Karpas-422 (cell line): Measurements from ENCODE around the gene PACS2. TPM values are rescaled to one million over a fixed set of nuclear protein-coding genes. Genes with fewer than 3 reads are reported as not detected.

Source experiments
- DNase-seq: peaks from one replicate; pipeline ENCODE4 v3.0.0-alpha.2; 2015
- H2AFZ ChIP-seq: fragments of 200-600 bp; sonication (generic); 2 replicates; pipeline ENCODE4 v1.6.1; 2014; ENCODE audit warnings: antibody characterized with exemption, low read length, mixed read lengths
- H3K27ac ChIP-seq: fragments of 200-600 bp; sonication (generic); 2 replicates; pipeline ENCODE4 v1.5.1; 2014; ENCODE audit warnings: mild to moderate bottlenecking, low read length, moderate library complexity
- H3K27me3 ChIP-seq: fragments of 200-600 bp; sonication (generic); 2 replicates; pipeline ENCODE4 v1.6.1; 2014; ENCODE audit warnings: low read length, mixed read lengths
- H3K36me3 ChIP-seq: fragments of 200-600 bp; sonication (generic); 2 replicates; pipeline ENCODE4 v1.6.1; 2014; ENCODE audit warnings: low read length, mixed read lengths; ENCODE audit not compliant: insufficient read depth
- H3K4me1 ChIP-seq: fragments of 200-600 bp; sonication (generic); 2 replicates; pipeline ENCODE4 v1.6.1; 2014; ENCODE audit warnings: mild to moderate bottlenecking, low read length, mixed read lengths
- H3K4me2 ChIP-seq: fragments of 200-600 bp; sonication (generic); 2 replicates; pipeline ENCODE4 v1.6.1; 2014; ENCODE audit warnings: low read length, low read depth, mild to moderate bottlenecking; ENCODE audit not compliant: poor library complexity, severe bottlenecking
- H3K4me3 ChIP-seq: fragments of 200-600 bp; sonication (generic); 2 replicates; pipeline ENCODE4 v1.5.1; 2014; ENCODE audit warnings: mild to moderate bottlenecking, antibody characterized with exemption, low read length, mixed read lengths
- H3K79me2 ChIP-seq: fragments of 200-600 bp; sonication (generic); 2 replicates; pipeline ENCODE4 v1.6.1; 2014; ENCODE audit warnings: mild to moderate bottlenecking, low read length, mixed read lengths
- H3K9ac ChIP-seq: fragments of 200-600 bp; sonication (generic); 2 replicates; pipeline ENCODE4 v1.6.0; 2014; ENCODE audit warnings: low read length
- H3K9me2 ChIP-seq: fragments of 200-600 bp; sonication (generic), shearing (Covaris generic); replicated peaks from 2 replicates; pipeline ENCODE4 v1.6.0; 2014; ENCODE audit warnings: mild to moderate bottlenecking, low read length, moderate library complexity; ENCODE audit not compliant: insufficient read depth
- H3K9me3 ChIP-seq: fragments of 300-700, 200-600 bp; sonication (generic); 2 replicates; pipeline ENCODE4 v1.6.1; 2014; ENCODE audit warnings: low read length, mixed read lengths
- H4K20me1 ChIP-seq: fragments of 200-600 bp; sonication (generic); 2 replicates; pipeline ENCODE4 v1.6.1; 2014; ENCODE audit warnings: mild to moderate bottlenecking, antibody characterized with exemption, low read length, low read depth; ENCODE audit not compliant: insufficient read depth
- total RNA-seq: library from RNA; depleted of rRNA; stranded (reverse); fragments of >200 nt; shearing (Covaris generic); gene quantifications from 2 replicates; pipeline ENCODE4 v1.2.3, GENCODE V29; 2014; ENCODE audit warnings: low replicate concordance

Gene PACS2
- total RNA-seq, 1 experiment from 2014 or later, result 32.4 TPM

GRCh38 chr14:105440992-105441391, 126.4 kb downstream of the PACS2 start:
- Histone ChIP-seq H4K20me1 (peaks cover 55% of the 10 kb centered on the region), H3K9me3 (no peaks in the 10 kb centered on the region), H3K79me2 (peaks cover 42% of the 10 kb centered on the region), H3K4me2 (no peak overlapping the region), H3K36me3 (peaks cover 12% of the 10 kb centered on the region), H3K9ac (no peak overlapping the region), H3K4me3 (no peak overlapping the region), H3K9me2 (no peaks in the 10 kb centered on the region), H3K27ac (no peak overlapping the region), H2AFZ (no peak overlapping the region), H3K4me1 (no peaks in the 10 kb centered on the region), H3K27me3 (no peaks in the 10 kb centered on the region)
- no peak for DNase-seq

- Histone ChIP-seq H3K4me3 (no peak overlapping the region), H3K27ac (no peak overlapping the region), H3K9ac (no peak overlapping the region), H3K9me2 (no peaks in the 10 kb centered on the region), H3K36me3 (peaks cover 7% of the 10 kb centered on the region), H2AFZ (no peak overlapping the region), H3K9me3 (no peaks in the 10 kb centered on the region), H3K79me2 (peaks cover 31% of the 10 kb centered on the region), H3K27me3 (no peaks in the 10 kb centered on the region), H3K4me1 (no peaks in the 10 kb centered on the region), H3K4me2 (no peak overlapping the region), H4K20me1 (peaks cover 49% of the 10 kb centered on the region)
- no peak for DNase-seq
Observed at GRCh38 chr14:105442125-105442524, 127.6 kb downstream of the PACS2 start.

GRCh38 chr14:105442834-105443233, 128.3 kb downstream of the PACS2 start:
- Histone ChIP-seq H3K4me1 (no peaks in the 10 kb centered on the region), H4K20me1 (peaks cover 44% of the 10 kb centered on the region), H3K27ac (no peak overlapping the region), H3K36me3 (peaks cover 7% of the 10 kb centered on the region), H3K9me2 (no peaks in the 10 kb centered on the region), H2AFZ (no peak overlapping the region), H3K4me2 (no peak overlapping the region), H3K9ac (no peak overlapping the region), H3K79me2 (peaks cover 24% of the 10 kb centered on the region), H3K9me3 (no peaks in the 10 kb centered on the region), H3K27me3 (no peaks in the 10 kb centered on the region), H3K4me3 (no peak overlapping the region)
- no peak for DNase-seq

GRCh38 chr14:105444859-105445258, 130.3 kb downstream of the PACS2 start:
- Histone ChIP-seq H3K9me2 (no peaks in the 10 kb centered on the region), H4K20me1 (peaks cover 41% of the 10 kb centered on the region), H3K4me1 (0 out of 2 replicates have a peak, but pooled peaks cover 3% of the 10 kb centered on the region), H3K27ac (no peak overlapping the region), H3K36me3 (peaks cover 16% of the 10 kb centered on the region), H3K9me3 (no peaks in the 10 kb centered on the region), H3K79me2 (peaks cover 14% of the 10 kb centered on the region), H3K4me3 (no peak overlapping the region), H3K4me2 (no peak overlapping the region), H3K9ac (no peak overlapping the region), H3K27me3 (no peaks in the 10 kb centered on the region), H2AFZ (no peak overlapping the region)
- no peak for DNase-seq

GRCh38 chr14:105445290-105445689, 130.7 kb downstream of the PACS2 start:
- Histone ChIP-seq H3K4me2 (no peak overlapping the region), H3K9me3 (no peaks in the 10 kb centered on the region), H3K36me3 (peaks cover 20% of the 10 kb centered on the region), H3K4me3 (no peak overlapping the region), H3K27ac (no peak overlapping the region), H3K4me1 (0 out of 2 replicates have a peak, but pooled peaks cover 3% of the 10 kb centered on the region), H2AFZ (no peak overlapping the region), H3K79me2 (peaks cover 11% of the 10 kb centered on the region), H3K9me2 (no peaks in the 10 kb centered on the region), H3K9ac (no peak overlapping the region), H3K27me3 (no peaks in the 10 kb centered on the region), H4K20me1 (peaks cover 41% of the 10 kb centered on the region)
- DNase-seq, result no peak

- DNase-seq, result no peak
- peaks cover 28% of the 10 kb centered on the region for H3K36me3 ChIP-seq
- H3K27me3 ChIP-seq, result no peaks in the 10 kb centered on the region
- peaks cover 11% of the 10 kb centered on the region for H3K79me2 ChIP-seq
- H2AFZ ChIP-seq, result no peak overlapping the region
- H3K9ac ChIP-seq, result no peak overlapping the region
- no peak overlapping the region for H3K4me3 ChIP-seq
- no peak overlapping the region for H3K27ac ChIP-seq
- no peaks in the 10 kb centered on the region for H3K9me3 ChIP-seq
- no peaks in the 10 kb centered on the region for H3K9me2 ChIP-seq
- H3K4me1 ChIP-seq, result 0 out of 2 replicates have a peak, but pooled peaks cover 3% of the 10 kb centered on the region
- H4K20me1 ChIP-seq, result peaks cover 40% of the 10 kb centered on the region
- H3K4me2 ChIP-seq, result no peak overlapping the region
Observed at GRCh38 chr14:105445901-105446845, 131.6 kb downstream of the PACS2 start.

GRCh38 chr14:105446971-105447370, 132.4 kb downstream of the PACS2 start:
- H3K27ac ChIP-seq, result no peak overlapping the region
- no peak overlapping the region for H3K9ac ChIP-seq
- no peaks in the 10 kb centered on the region for H3K9me2 ChIP-seq
- H3K4me2 ChIP-seq, result no peak overlapping the region
- no peak for DNase-seq
- H3K9me3 ChIP-seq, result no peaks in the 10 kb centered on the region
- peaks cover 11% of the 10 kb centered on the region for H3K79me2 ChIP-seq
- H3K4me3 ChIP-seq, result no peak overlapping the region
- no peaks in the 10 kb centered on the region for H3K27me3 ChIP-seq
- H3K4me1 ChIP-seq, result 0 out of 2 replicates have a peak, but pooled peaks cover 3% of the 10 kb centered on the region
- peaks cover 42% of the 10 kb centered on the region for H4K20me1 ChIP-seq
- peaks cover 31% of the 10 kb centered on the region for H3K36me3 ChIP-seq
- H2AFZ ChIP-seq, result no peak overlapping the region
